ENCODE data around the gene CDKN2B-AS1.
A peak's percentile ranks its signal among the peaks of the same experiment; 100 is the strongest.

DNA sequence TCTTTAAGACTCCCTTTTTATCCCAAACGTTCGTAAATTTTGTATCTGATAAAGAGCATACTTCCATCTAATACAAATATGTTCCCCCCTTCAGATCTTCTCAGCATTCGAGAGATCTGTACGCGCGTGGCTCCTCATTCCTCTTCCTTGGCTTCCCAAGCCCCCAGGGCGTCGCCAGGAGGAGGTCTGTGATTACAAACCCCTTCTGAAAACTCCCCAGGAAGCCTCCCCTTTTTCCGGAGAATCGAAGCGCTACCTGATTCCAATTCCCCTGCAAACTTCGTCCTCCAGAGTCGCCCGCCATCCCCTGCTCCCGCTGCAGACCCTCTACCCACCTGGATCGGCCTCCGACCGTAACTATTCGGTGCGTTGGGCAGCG is 20.3 kb upstream of the CDKN2B-AS1 start:
- TF ChIP-seq, protein P1, sequence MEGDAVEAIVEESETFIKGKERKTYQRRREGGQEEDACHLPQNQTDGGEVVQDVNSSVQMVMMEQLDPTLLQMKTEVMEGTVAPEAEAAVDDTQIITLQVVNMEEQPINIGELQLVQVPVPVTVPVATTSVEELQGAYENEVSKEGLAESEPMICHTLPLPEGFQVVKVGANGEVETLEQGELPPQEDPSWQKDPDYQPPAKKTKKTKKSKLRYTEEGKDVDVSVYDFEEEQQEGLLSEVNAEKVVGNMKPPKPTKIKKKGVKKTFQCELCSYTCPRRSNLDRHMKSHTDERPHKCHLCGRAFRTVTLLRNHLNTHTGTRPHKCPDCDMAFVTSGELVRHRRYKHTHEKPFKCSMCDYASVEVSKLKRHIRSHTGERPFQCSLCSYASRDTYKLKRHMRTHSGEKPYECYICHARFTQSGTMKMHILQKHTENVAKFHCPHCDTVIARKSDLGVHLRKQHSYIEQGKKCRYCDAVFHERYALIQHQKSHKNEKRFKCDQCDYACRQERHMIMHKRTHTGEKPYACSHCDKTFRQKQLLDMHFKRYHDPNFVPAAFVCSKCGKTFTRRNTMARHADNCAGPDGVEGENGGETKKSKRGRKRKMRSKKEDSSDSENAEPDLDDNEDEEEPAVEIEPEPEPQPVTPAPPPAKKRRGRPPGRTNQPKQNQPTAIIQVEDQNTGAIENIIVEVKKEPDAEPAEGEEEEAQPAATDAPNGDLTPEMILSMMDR (IDR thresholded peaks at IDR 0.05): no peak
- TF ChIP-seq EZH2 (IDR thresholded peaks at IDR 0.05; ENCODE audit: borderline replicate concordance, insufficient read depth, low read depth, low read length, poor library complexity, severe bottlenecking): peak; percentile 81
